HEK293 (cell line): ENCODE measurements around the gene ARFRP1.

Experiments used
- CTCF ChIA-PET: fragments of 350-600 bp; formaldehyde crosslinking; extraction: SDS; loops from one replicate; lab custom pipeline; 2021; ENCODE audit warnings: antibody characterized with exemption; lab: Yijun Ruan, JAX
- POLR2A ChIA-PET: fragments of 300-600 bp; formaldehyde crosslinking; extraction: SDS; loops from one replicate; lab custom pipeline; 2020; ENCODE audit warnings: antibody characterized with exemption, inconsistent platforms; lab: Yijun Ruan, JAX
- H3K27ac ChIP-seq: fragments of 200-500 bp; sonication (Bioruptor generic); 2 replicates; pipeline ENCODE4 v1.5.1; 2014; ENCODE audit warnings: low read depth, low read length, control low read depth, inconsistent platforms; ENCODE audit errors: extremely low read depth
- H3K36me3 ChIP-seq, 2 experiments: fragments of 200-500 bp in 1 of 2; sonication (Bioruptor generic) in 1 of 2; 1 replicate in 1 of 2; 2 replicates in 1 of 2; pipeline ENCODE4 v1.5.1; 2014 to 2017; ENCODE audit warnings: inconsistent platforms in 2 of 2, low read length in 2 of 2; ENCODE audit not compliant: control insufficient read depth in 2 of 2, insufficient read depth in 1 of 2
- H3K4me1 ChIP-seq: fragments of 200-500 bp; sonication (Bioruptor generic); 2 replicates; pipeline ENCODE4 v1.5.1; 2014; ENCODE audit warnings: mild to moderate bottlenecking, low read length, inconsistent platforms; ENCODE audit not compliant: control insufficient read depth, insufficient read depth
- H3K4me3 ChIP-seq: 2 replicates; pipeline ENCODE4 v1.5.1; 2011; ENCODE audit warnings: low read depth, mild to moderate bottlenecking, control low read depth, low read length, moderate library complexity
- H3K9me3 ChIP-seq: fragments of 200-500 bp; sonication (Bioruptor generic); 2 replicates; pipeline ENCODE4 v1.5.1; 2014; ENCODE audit warnings: low read depth, low read length, inconsistent platforms; ENCODE audit not compliant: control insufficient read depth, insufficient read depth
- FEZF1 ChIP-seq: fragments of 450-650 bp; formaldehyde crosslinking; IDR thresholded peaks from 2 replicates; pipeline ENCODE4 v1.5.1; 2016; ENCODE audit warnings: missing biosample characterization, missing genetic modification characterization
- GLI4 ChIP-seq: fragments of 450-650 bp; formaldehyde crosslinking; IDR thresholded peaks from 2 replicates; pipeline ENCODE4 v1.5.1; 2016; ENCODE audit warnings: missing biosample characterization, missing genetic modification characterization
- GLIS2 ChIP-seq: fragments of 450-650 bp; formaldehyde crosslinking; IDR thresholded peaks from 2 replicates; pipeline ENCODE4 v1.5.1; 2016; ENCODE audit warnings: missing biosample characterization, missing genetic modification characterization
- KLF1 ChIP-seq: fragments of 450-650 bp; formaldehyde crosslinking; IDR thresholded peaks from 2 replicates; pipeline ENCODE4 v1.5.1; 2016; ENCODE audit warnings: missing biosample characterization, missing genetic modification characterization
- KLF16 ChIP-seq: fragments of 450-650 bp; formaldehyde crosslinking; IDR thresholded peaks from 2 replicates; pipeline ENCODE4 v1.5.1; 2017; ENCODE audit warnings: missing biosample characterization, missing genetic modification characterization
- KLF8 ChIP-seq: fragments of 450-650 bp; formaldehyde crosslinking; IDR thresholded peaks from 2 replicates; pipeline ENCODE4 v1.5.1; 2016; ENCODE audit warnings: missing biosample characterization, missing genetic modification characterization
- ZBTB1 ChIP-seq: fragments of 450-650 bp; formaldehyde crosslinking; IDR thresholded peaks from 2 replicates; pipeline ENCODE4 v1.5.1; 2016; ENCODE audit warnings: missing biosample characterization, missing genetic modification characterization
- ZEB2 ChIP-seq: fragments of 450-650 bp; formaldehyde crosslinking; IDR thresholded peaks from 2 replicates; pipeline ENCODE4 v1.5.1; 2016; ENCODE audit warnings: missing biosample characterization, missing genetic modification characterization
- ZIC2 ChIP-seq: fragments of 450-650 bp; formaldehyde crosslinking; IDR thresholded peaks from 2 replicates; pipeline ENCODE4 v1.5.1; 2016; ENCODE audit warnings: missing biosample characterization, missing genetic modification characterization
- ZNF114 ChIP-seq: fragments of 450-650 bp; formaldehyde crosslinking; IDR thresholded peaks from 2 replicates; pipeline ENCODE4 v1.5.0; 2017; ENCODE audit warnings: missing biosample characterization, missing genetic modification characterization
- ZNF121 ChIP-seq: fragments of 450-650 bp; formaldehyde crosslinking; IDR thresholded peaks from 2 replicates; pipeline ENCODE4 v1.5.1; 2016; ENCODE audit warnings: missing biosample characterization, missing genetic modification characterization
- ZNF2 ChIP-seq: fragments of 450-650 bp; formaldehyde crosslinking; IDR thresholded peaks from 2 replicates; pipeline ENCODE4 v1.5.1; 2016; ENCODE audit warnings: missing biosample characterization, missing genetic modification characterization
- ZNF211 ChIP-seq: fragments of 450-650 bp; formaldehyde crosslinking; IDR thresholded peaks from 2 replicates; pipeline ENCODE4 v1.5.1; 2016; ENCODE audit warnings: low read depth, missing biosample characterization, missing genetic modification characterization
- ZNF302 ChIP-seq: fragments of 450-650 bp; formaldehyde crosslinking; IDR thresholded peaks from 2 replicates; pipeline ENCODE4 v1.5.1; 2016; ENCODE audit warnings: missing biosample characterization, missing genetic modification characterization, low read depth
- ZNF341 ChIP-seq: fragments of 450-650 bp; formaldehyde crosslinking; IDR thresholded peaks from 2 replicates; pipeline ENCODE4; 2016; ENCODE audit warnings: low read depth, missing biosample characterization, missing genetic modification characterization
- ZNF362 ChIP-seq: fragments of 450-650 bp; formaldehyde crosslinking; IDR thresholded peaks from 2 replicates; pipeline ENCODE4 v1.5.1; 2016; ENCODE audit warnings: missing biosample characterization, missing genetic modification characterization
- ZNF513 ChIP-seq: fragments of 450-650 bp; IDR thresholded peaks from 2 replicates; pipeline ENCODE4 v1.5.1; 2018; ENCODE audit warnings: missing biosample characterization, missing genetic modification characterization
- ZNF521 ChIP-seq: fragments of 450-650 bp; formaldehyde crosslinking; IDR thresholded peaks from 2 replicates; pipeline ENCODE4 v1.5.1; 2017; ENCODE audit warnings: missing biosample characterization, mild to moderate bottlenecking, missing genetic modification characterization
- ZNF585B ChIP-seq: fragments of 450-650 bp; formaldehyde crosslinking; IDR thresholded peaks from 2 replicates; pipeline ENCODE4 v1.5.1; 2016; ENCODE audit warnings: missing biosample characterization, missing genetic modification characterization
- ZNF645 ChIP-seq: fragments of 450-650 bp; formaldehyde crosslinking; IDR thresholded peaks from 2 replicates; pipeline ENCODE4; 2016; ENCODE audit warnings: missing biosample characterization, missing genetic modification characterization
- ZNF747 ChIP-seq: fragments of 450-650 bp; formaldehyde crosslinking; IDR thresholded peaks from 2 replicates; pipeline ENCODE4 v1.5.1; 2016; ENCODE audit warnings: missing biosample characterization, missing genetic modification characterization
- ZNF830 ChIP-seq: fragments of 450-650 bp; IDR thresholded peaks from 2 replicates; pipeline ENCODE4 v1.5.0; 2018; ENCODE audit warnings: missing biosample characterization, missing genetic modification characterization, low read depth, mild to moderate bottlenecking, moderate library complexity
- ZNF837 ChIP-seq: fragments of 450-650 bp; formaldehyde crosslinking; IDR thresholded peaks from 2 replicates; pipeline ENCODE4 v1.5.1; 2016; ENCODE audit warnings: missing biosample characterization, missing genetic modification characterization

The ARFRP1 gene

GRCh38 chr20:63657260-63657936, 50.4 kb downstream of the ARFRP1 start (continued):
- TF ChIP-seq ZNF2 (no peak), GLI4 (tag by site-specific recombination) (no peak), ZEB2 (tag by site-specific recombination) (no peak), GLIS2 (tag by site-specific recombination) (peak; percentile 62)

GRCh38 chr20:63656451-63656850, 51.3 kb downstream of the ARFRP1 start:
- ChIA-PET CTCF (no interaction called here), POLR2A (no interaction called here)
- Histone ChIP-seq H3K4me1 (no peaks in the 10 kb centered on the region; the same call in 1 of the 2 replicates), H3K27ac (no peak overlapping the region), H3K36me3 (peaks cover 0 to 13% of the 10 kb centered on the region in 2 experiments; a peak in 1 of 3 replicates), H3K9me3 (no peaks in the 10 kb centered on the region), H3K4me3 (no peak overlapping the region)
- TF ChIP-seq ZNF114 (no peak), FEZF1 (tag by site-specific recombination) (no peak), ZNF211 (tag by site-specific recombination) (no peak), ZNF645 (tag by site-specific recombination) (no peak), KLF16 (no peak), ZNF121 (tag by site-specific recombination) (no peak), ZNF747 (tag by site-specific recombination) (no peak), ZNF830 (no peak), ZNF521 (no peak), ZNF302 (tag by site-specific recombination) (no peak), ZNF341 (tag by site-specific recombination) (no peak), ZNF362 (tag by site-specific recombination) (no peak), ZNF513 (tag by site-specific recombination) (no peak), ZBTB1 (tag by site-specific recombination) (no peak), KLF1 (tag by site-specific recombination) (no peak), ZIC2 (tag by site-specific recombination) (no peak), ZNF837 (tag by site-specific recombination) (no peak)

- TF ChIP-seq KLF8 (tag by site-specific recombination), result no peak
- TF ChIP-seq ZNF585B (tag by site-specific recombination), result no peak
- Histone ChIP-seq H3K9me3 (no peaks in the 10 kb centered on the region), H3K36me3 (peaks cover 0 to under 1% of the 10 kb centered on the region in 2 experiments; a peak in 1 of 3 replicates), H3K4me3 (no peak overlapping the region), H3K27ac (no peak overlapping the region), H3K4me1 (no peaks in the 10 kb centered on the region; the same call in 1 of the 2 replicates)
- CTCF ChIA-PET, result interaction anchor here (1.5 kb wide), 1 partner anchor 13 kb away, joined by 4 read pairs; no protein-coding TSS in a partner anchor
- POLR2A ChIA-PET, result no interaction called here
Observed at GRCh38 chr20:63655249-63655648, 52.5 kb downstream of the ARFRP1 start.
